CD4-positive, alpha-beta T cell treated with Interleukin-12 subunit alpha and Interleukin-12 subunit beta, for 1 hour (primary cell): ENCODE measurements around the gene TAF8.

Experiments
- DNase-seq: peaks from one replicate; pipeline ENCODE4 v3.0.0-alpha.2; 2020

TAF8 gene

DNA sequence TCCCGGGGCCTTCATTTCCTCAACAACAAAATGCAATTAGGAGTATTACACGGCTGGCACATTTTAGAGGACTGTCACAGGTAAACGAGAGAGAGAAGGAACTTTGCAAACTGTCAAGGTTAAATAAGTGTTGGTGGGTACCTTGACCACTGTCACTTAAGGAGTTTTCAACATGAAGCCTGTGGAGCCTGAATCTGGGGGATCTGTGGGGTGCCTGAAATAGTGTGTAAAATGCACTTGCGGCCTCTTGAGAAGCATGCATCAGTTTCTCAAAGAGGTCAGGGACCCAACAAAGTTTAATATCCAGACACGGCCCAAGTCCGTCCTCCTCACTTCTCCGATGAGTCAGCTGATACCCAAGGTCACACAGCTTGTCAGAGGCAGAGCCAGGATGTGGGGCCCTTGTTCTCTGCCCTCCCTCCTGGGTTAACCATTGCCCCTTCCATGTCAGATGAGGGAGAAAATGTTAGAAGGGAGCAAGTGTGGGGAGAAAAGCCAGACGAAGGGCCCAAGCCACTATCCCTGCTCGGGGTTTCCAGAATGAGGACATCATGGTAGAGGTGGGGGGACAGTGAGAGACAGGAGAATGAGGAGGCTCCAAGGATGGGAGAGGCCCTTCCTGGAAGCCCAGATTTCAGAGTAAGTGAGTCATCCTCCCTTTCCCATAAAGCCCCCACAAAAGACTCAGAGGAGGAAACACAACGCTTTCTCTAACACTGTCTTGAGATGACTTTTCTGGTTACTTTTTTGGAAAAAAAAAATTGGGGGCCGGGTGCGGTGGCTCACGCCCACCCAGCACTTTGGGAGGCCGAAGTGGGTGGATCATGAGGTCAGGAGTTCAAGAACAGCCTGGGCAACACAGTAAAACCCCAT, 49.9 kb downstream of the TAF8 start:
- DNase-seq, result no peak

DNA sequence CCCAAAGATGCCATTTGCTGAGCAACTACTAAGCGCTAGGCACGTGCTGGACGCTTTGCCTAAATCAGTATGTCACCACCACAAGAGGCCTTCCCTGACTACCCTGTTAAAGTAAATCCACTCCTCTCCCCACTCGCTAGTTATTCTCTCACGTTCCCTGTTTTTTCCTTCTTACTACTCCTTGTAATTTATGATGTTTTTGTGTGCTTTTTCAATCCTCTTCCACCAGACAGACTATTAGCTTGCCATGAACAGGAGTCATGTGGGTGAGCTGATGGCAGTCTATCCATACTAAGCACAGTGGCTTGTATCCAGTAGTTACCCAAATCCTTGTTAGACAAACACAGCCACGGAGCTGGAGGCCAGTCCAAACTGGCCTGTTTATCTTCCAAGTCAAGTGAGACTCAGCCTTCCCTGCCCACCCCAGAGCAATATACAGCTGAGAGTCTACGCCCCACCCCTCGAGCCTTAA, 50.9 kb downstream of the TAF8 start:
- no peak for DNase-seq

DNA sequence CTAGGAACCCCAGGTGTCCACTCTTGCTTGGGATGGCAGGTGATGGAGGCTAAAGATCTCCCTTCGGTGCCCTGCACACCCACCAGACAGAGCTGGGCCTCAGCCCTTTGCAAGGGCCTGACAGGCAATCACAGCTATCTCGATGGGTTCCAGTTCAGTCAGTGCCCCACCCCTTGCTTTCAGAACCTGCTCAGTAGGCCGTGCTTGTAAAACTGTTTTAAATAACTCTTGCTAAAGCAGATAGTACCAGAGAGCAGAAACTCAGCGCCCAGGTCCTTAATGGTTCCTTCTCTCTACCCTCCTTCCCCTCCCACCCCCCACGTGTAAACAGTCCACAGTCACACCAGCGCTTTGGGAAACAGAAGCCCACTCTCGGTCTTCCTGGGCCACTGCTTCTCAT, 52.9 kb downstream of the TAF8 start:
- no peak for DNase-seq

DNA sequence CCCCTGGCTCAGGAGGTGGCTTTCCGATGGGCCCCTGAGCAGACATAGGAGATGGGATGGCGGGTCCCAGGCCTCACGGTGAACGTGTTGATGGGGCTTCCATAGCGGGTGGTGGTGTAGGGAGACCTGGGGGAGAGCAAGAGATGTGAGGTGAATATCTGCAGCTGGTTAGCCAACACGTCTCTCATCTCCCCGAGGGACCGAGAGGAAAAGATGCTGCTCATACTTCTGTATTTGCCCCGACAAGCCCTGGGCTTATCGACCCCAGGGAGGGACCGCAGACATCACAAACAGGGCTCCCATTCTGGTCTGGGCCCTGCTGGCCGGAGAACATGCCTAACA, 53.4 kb downstream of the TAF8 start:
- no peak for DNase-seq

DNA sequence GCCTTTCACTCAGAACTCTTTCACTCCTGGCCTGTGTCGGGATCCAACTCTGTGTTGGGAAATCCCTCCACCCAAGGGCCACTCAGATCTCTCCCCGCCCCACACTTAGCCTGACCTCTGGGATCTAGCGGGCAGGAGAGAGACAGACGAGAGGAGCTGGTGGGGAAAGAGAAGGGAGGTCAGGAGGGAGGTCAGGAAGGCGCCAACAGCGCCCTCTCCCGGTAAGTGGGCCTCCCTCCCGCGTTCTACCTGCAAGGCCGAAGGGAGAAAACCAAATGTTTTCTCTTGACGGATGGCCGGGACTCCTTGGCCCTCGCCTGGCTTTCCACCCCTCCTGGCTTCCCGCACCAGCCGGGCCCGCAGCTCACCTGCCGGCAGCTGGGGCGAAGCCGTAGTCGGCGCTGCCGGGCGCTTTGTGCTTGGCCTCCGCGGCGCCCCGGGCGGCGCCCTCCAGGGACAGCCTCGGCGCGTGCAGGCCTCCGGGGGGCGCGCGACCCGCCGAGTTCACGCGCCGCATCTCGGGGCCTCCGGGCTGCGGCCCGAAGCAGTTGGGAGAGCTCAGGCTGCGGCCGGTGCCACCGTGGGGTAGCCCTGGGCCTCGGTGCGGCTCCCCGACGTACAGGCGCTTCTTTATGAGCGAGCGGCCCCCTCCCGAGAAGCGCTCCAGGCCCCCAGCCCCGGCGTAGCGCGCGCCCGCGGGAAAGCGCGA, 53.9 kb downstream of the TAF8 start:
- peak; percentile 78 for DNase-seq

DNA sequence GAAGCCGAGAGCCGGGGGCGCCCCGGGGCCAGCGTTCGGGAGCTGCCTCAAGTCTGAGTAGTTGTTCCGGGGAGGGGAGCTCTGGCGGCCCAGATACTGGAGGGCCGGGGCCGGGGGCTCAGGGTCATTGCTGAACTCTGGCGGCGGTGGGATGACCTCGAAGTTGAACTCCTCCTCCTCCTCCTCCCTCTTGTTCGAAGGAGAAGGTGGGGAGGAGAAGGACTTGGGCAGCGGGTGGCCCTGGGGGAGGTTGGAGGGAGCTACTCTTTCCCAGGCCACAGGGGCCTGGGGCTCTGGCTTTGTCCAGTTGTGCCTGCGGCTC, 54.4 kb downstream of the TAF8 start:
- DNase-seq, result no peak

DNA sequence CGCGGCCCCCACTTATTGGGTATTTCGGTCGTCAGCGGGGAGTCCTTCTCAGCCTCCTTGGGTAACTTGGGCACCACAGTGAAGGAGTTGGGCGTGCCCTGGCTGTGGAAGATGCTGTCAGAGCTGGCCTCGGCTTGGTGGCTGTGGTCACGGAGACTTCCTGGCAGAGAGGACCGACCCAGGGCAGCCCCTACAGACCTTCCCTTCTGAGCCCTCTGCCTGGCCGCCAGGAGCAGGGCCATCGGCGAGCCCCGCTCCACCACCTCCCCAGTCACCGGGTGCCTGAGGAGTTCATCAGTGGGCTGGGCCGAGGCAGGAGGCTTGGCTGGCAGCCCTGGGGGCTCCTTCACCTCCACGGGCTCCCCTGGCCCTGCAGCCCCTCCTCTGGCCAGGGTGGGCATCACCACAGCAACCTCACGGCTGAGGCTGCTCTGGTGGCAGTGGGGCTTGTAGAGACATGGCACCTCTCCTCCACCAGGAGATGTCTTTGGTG, 54.9 kb downstream of the TAF8 start:
- no peak for DNase-seq

DNA sequence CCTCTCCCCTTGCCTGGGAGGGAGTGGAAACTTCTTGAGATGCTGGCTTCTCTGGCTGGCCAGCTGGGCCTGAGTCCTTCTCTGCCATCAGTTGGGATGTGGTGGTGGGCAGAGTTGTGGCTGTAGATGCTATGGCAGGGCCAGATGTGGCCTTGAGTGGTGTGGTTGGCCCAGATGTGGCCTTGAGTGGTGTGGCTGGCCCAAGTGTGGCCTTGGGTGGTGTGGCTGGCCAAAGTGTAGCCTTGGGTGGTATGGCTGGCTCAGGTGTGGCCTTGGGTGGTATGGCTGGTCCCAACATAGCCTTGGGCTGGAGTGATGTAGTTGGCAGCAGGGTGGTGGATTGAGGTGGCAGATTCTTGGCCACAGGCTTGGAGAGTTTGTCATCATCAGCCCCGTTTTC, 55.4 kb downstream of the TAF8 start:
- no peak for DNase-seq

DNA sequence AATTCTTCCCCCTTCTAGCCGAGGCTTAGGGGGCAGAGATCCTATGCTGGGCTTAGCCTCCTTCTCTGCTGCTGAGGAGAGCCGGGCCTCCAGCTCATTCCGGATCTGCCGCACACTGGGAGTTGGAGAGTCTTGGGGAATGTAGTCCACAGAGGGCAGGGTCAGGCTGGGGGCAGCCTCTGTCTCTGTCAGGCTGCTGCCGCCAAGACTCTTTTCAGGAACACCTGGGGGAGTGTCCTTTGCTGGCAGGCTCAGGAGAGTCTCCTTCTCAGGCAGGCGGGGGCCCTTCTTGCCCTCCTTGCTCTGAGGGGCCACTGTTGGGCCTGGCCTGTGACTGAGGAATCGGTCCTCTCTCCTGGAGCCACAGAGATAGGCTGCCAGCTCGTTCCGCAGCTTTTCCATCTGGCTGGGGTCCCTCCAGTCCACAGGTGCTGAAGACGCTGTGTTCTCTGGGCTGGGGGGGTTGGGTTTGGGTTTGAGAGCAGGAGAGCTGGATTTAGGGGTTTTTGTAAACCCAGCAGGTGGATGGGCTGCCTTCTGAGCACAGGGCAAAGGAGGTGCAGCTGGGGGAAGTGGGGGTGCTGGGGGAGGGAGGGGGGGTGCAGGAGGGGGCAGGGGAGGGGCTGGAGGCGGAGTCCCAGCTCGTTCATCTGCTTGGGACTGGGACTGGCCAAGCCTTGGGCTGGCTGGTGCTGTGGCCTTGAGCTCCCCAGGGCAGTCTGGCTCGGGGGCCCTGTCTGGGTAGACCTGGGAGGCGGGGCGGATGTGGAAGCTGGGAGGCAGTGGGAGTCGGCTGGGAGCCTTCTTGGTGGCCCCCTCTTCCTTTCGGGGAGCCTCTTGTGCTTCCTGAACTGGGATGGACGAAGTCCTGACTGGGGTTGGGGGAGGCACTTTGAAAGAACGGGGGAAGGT, 56.0 kb downstream of the TAF8 start:
- DNase-seq, result no peak

DNA sequence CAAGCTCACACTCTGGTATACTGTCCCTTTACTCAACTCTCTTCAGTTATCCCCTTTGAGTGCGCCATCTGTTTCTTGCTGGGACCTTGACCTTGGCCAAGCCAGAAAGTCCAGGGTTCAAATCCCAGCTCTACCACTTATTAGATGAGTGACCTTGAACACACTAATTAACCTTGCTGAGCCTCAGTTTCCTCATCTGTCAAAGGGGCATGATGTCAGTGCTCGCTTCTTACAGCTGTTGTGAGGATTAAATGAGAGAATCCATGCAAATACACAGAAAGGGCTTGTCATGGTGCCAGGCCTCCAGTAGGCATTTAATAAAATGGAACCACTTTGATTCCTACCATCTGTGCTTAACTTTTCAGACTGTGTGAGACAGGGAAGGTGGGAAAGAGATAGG, 57.7 kb downstream of the TAF8 start:
- DNase-seq, result no peak

DNA sequence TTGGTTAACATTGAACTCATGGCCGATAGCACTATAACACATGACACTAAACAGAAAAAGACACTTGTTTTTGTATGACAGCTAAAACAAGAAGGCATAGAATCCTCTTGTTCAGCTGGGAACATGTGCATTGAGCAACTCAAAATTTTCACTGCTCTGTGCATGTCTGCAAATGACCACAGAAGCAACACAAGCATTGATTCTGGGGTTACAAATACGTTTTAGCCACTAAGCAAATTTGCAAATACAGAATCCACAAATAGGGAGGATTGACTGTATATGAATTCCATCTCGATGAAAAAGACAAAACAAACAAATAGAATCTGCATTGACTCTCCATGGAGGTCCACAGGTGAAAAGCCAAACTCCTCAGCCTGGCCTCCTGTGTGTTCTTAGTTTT, 60.4 kb downstream of the TAF8 start:
- DNase-seq, result no peak

DNA sequence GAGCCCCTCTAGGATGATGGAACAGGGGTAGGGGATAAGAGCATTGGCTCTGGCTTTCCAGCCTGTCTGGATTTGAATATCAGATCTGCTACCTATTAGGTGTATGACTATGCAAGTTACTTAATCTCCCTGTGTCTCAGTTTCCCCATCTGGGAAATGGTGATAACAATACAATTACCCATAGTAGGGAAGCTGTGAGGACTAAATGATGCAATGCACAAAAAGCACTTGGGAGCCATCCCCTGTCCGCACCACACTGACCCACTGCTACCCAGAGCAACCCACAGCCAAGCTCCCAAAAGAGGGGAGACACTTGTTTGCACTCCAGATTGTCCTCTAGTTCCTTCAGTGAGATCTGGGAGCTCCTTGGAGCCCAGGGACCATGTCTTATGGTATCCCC, 62.0 kb downstream of the TAF8 start:
- no peak for DNase-seq

DNA sequence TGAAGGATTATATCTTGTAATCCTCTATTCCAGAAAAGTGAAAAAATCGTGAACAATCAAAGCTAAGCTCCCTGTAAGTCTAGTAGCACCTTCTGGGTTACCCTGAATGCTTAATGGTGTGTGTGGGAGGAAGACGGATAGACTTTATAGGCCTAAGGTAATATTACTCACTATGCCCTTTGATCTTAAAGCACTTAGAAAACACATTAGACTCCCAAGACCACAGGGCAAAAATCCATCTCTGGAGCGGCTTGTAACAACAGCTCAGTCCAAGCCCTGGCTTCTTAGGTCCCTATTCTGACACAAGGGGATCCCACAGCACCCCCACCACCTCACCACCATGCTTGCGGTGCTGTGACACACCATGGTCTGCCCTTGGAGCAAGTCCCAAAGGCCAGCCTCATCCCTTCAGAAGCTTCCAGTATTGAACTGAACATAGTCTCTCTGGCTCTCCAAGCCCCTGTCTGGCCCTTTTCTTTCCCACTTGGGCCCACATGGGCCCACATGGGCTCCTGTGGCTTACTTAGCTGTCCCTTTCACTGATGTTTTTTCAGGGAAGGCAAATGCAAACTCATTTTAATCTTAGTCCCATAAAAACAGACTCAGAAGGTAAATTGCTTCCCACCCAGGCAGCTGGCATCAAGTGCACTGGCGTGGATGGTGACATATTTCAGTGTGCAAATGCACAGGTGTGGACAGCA, 63.8 kb downstream of the TAF8 start:
- no peak for DNase-seq

DNA sequence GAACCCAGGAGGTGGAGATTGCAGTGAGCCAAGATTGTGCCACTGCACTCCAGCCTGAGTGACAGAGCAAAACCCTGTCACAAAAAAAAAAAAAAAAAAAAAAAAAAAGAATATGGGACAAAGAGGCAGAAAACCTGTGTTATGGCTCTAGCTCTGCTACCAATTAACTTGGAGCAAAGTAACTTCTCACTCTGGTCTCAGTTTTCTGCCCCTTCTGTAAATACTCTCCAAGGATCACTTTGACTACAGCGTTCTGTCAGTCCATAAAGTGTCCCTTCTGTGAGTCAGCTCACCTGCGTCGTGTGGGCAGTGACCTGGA, 67.5 kb downstream of the TAF8 start:
- DNase-seq, result no peak

DNA sequence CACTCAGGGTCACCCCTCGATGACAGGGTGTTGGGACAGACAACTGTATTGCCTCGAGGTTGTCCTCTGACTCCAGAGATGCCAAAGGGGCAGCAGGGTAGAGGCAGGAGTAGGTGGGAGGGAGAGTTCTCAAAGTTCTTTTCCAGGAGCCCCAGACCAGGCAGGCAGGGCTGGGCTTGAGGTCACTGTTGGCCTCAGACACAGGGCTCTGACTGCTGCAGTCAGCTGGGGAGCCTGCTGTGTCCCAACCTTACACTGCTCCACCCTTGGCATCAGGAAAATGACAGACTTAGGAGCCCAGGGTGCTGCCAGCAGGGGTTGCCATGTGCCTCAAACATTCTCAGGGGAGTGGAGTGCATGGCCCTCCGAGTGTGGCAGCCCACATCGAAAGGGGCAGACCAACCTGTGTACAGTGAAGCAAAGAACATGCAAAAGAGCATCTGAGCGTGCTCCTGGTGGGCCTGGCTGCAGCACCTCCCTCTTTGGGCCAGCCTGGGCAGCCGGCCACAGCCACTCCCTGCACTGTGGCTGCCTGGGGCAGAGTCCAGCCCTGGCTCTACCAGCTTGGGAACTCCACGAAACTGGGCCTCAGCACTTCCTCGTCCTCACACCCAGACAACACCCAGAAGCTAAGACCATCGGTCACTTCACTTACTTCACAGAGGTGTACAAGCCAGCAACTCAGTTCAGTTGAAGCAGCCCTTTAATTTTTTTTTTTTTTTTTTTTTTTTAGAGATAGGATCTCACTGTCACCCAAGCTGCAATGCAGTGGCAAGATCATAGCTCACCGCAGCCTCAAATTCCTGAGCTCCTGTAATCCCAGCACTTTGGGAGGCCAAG, 68.1 kb downstream of the TAF8 start:
- DNase-seq, result no peak

DNA sequence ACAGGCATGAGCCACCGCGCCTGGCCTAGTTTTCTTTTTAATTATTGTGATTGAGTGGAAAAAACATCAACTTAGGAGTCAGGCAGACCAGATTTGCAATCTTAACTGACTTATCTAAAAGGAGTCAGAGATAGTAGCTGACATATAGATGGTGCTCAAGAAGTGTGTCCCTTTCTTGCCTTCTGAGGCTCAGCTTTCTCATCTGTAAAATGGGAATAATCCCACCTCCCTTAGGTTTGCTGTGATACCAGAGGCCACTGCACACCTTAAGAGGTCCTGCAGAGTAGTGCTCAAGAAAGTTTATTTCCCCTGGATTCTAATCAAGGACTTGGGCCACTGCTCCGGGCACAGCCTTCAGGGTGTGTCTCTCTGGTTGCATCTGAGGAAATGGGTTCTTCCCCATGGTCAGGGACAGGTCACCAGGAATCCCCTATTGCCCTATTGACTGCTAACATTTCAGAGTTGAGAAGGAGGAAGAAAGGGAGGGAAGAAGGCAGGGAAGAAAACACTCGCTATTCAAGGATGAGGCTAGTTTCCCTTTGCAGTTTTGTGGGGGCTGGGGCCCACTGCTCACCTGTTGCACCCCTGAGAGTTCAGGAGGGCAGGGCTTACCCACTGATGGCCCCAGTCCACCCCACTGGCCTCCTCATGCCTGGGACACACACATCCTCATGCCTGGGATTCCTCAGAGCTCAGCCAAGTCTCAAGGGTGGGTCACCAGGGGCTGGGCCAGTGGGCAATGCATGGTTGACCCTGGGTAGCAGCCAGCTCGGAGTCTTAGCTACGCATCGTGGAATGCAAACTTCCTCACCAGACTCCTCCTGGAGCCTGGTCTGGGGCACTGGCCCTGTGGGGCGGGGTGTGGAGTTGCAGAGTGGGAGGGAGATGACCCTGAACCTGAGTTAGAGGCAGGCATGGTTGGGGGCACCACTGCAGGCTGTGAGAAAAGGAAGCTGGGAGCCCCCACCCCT, 70.9 kb downstream of the TAF8 start:
- DNase-seq, result no peak

DNA sequence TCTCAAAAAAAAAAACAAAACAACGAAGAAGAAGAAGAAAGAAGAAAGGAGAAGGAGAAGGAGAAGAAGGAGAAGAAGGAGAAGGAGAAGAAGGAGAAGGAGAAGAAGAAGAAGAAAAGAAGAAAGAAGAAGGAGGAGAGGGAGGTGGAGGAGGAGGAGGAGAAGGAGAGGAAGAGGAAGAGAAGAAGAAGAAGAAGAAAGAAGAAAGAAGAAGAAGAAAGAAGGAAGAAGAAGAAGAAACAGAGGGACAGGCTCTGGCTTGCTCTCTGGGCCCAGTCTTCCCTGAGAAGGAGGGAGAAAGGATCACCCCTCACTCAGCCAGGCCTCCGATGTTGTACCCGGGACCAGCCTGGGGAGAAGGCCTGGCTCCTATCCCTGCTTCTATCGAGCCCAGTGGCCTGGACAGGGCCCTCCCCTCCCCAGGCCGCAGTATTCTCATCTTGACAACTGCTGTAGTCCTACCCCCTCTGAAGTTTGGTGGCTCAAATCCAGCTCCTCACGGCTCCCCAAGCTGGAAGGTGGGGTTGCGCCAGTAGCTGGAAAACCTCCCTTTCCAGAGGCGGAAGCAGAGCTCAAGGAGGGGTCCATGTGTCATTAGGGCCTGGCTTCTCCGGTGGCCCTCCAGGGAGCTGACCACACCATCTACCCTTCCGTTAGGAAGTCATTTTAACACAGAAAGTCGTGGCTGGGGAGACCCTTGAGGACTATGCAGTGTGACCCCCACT, 73.2 kb downstream of the TAF8 start:
- no peak for DNase-seq

DNA sequence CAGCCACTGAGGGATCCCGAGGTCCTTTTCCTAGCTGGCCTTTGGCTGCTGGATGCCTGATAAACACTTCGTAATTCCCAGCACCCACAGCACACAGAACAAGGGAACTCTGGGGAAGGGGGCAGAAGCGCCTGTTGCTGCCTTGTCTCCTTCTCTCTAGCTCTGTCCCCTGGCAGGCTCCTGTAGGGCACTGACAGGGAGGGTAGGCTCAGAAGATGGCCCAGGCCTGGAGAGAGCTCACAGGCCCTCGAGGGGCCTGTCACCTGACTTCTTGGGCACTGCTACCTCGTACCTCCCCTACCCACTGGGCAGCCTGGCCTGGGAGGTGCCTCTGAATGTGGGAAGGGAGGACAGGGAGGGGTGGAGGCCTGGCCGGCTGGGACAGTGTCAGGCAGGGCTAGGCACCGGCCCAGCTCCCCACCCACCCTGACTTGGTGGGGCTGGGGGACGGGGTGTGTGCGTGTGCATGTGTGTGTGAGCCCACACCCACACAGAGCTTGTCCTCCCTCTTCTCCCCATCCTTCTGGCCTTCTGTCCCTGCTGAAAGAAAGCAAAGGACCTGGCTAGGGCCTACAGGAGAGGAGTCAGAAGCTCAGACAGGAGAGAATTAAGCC, 74.0 kb downstream of the TAF8 start:
- DNase-seq, result no peak

DNA sequence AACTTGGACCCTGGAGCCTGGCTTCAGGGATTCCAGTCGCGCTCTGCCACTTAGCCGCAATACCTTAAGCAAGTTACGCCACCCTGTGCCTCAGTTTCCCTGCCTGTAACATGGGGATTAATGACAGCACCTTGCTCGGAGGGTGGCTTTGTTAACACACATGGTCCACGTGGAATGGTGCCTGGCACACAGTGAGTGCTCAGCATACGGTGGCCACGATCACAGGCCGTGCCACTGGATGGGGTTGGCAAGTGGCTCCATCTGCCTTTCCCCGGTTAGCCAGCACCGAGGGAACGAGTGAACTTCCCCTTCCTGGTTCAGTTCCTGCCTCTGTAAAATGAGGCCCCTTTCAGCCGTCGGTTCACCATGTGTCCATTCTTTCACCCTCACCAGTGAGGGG, 74.9 kb downstream of the TAF8 start:
- no peak for DNase-seq

DNA sequence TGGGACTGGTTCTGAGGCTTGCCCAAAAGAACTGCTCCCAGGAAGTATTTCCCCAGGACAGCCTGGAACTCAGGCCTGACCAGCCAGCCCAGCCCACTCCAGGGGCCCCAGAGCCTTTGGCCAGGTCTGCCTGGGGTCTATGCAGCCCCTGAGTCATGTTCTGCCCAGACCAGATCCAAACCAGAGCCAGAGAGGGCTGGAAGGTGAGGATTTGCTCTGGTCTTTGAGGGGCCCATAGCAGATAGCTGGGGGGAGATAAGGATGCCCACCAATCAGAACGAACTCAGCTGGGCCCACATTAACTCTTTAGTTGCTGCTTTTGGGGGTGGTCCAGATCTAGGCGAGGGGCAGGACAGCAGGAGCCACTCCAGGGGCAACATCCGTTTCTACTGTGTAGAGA, 75.3 kb downstream of the TAF8 start:
- no peak for DNase-seq
